Pancreas (tissue), 10 donors: ENCODE measurements around the gene GSG1L. TPM values are rescaled to one million over a fixed set of nuclear protein-coding genes. Genes with fewer than 3 reads are reported as not detected.
A peak's percentile ranks its signal among the peaks of the same experiment; 100 is the strongest.

ENCODE experiments used
- ATAC-seq, 4 donors: fragments of 200-7000 bp; cut with Tn5 transposase; one replicate each; pipeline versions ENCODE4 v1.8.0 to v1.9.1; 2020; ENCODE audit warnings: mild to moderate bottlenecking in 4 of 4, moderate library complexity in 4 of 4
- DNase-seq, 6 donors: peaks; one replicate each; pipeline ENCODE4 v3.0.0-alpha.2; 2020
- FAIRE-seq: peaks from 2 replicates; lab custom pipeline; 2012; peaks lifted over from hg19 to GRCh38; lab: Jason Lieb, UNC
- H3K27ac ChIP-seq, 4 donors: fragments of 200-600 bp; sonication (generic); 1 replicate in 3 of 4; 2 replicates in 1 of 4; pipeline versions ENCODE4 v1.5.0 to v1.8.0; 2020
- H3K27me3 ChIP-seq, 4 donors: fragments of 200-600 bp; one replicate each; pipeline ENCODE4 v1.8.0; 2021
- H3K36me3 ChIP-seq, 3 donors: fragments of 200-600 bp; sonication (generic) in 1 of 3; one replicate each; pipeline versions ENCODE4 v1.5.0 to v1.8.0; 2020 to 2021
- H3K4me1 ChIP-seq, 3 donors: fragments of 200-600 bp; one replicate each; pipeline ENCODE4 v1.8.0; 2021
- H3K4me3 ChIP-seq, 4 donors: fragments of 200-600 bp; sonication (generic) in 2 of 4; one replicate each; pipeline versions ENCODE4 v1.5.0 to v1.8.0; 2020 to 2021
- H3K9me3 ChIP-seq, 4 donors: fragments of 200-600 bp; one replicate each; pipeline ENCODE4 v1.8.0; 2021
- CTCF ChIP-seq, 4 donors: fragments of 200-600 bp; sonication (generic) in 3 of 4; IDR thresholded peaks; one replicate each; pipeline versions ENCODE4 v1.5.0 to v1.8.0; 2021; ENCODE audit warnings: antibody characterized with exemption in 4 of 4
- WGBS, 2 donors: extraction: QIAGEN DNeasy Blood & Tissue Kit; methylation state at CpG; one replicate each; pipeline ENCODE4 v1.1.7; 2013; 5-methylcytosine and 5-hydroxymethylcytosine counted together
- intact Hi-C, 3 donors: fragments of 100-400 bp; cut with DNase I; formaldehyde crosslinking; loops; one replicate each; pipeline versions ENCODE4 v1.11.1 to v1.14.2; 2022
- polyA plus RNA-seq, 2 donors: library from polyadenylated mRNA; stranded (reverse); fragments of 200-250 nt; gene quantifications; one replicate each; pipeline ENCODE4 v1.2.3, GENCODE V29; 2013
- total RNA-seq, 6 donors: library from RNA; stranded (reverse); fragmentation: NEBNext Ultra II Directional in 4 of 6; extraction: Animal tissue kit (Norgen Biotek cat#: 25700) in 4 of 6; gene quantifications; one replicate each; pipeline versions ENCODE4 v1.2.1 to v1.2.4, GENCODE V29; 2021 to 2023
- donor health status: healthy with polysubstance abuse.
- donor health status: DM: no; HTN: no; CAD: no; lungs with moderate emphysema.
- donor health status: DM: no; HTN: no; CAD: no.
- donor health status: control.
- donor health status: control.
- donor health status: Bipolar disorder and iron deficiency.
- donor health status: DM: yes; HTN: yes; CAD: no.
- donor health status: DM: no; HTN: no; CAD: no.
- donor health status: DM: no; HTN: no; CAD: no.
- donor health status: DM: yes; HTN: yes; CAD: no.

Gene GSG1L
- total and polyA plus RNA-seq, 8 donors = 0.02 to 0.12 TPM; not detected in 6

DNA sequence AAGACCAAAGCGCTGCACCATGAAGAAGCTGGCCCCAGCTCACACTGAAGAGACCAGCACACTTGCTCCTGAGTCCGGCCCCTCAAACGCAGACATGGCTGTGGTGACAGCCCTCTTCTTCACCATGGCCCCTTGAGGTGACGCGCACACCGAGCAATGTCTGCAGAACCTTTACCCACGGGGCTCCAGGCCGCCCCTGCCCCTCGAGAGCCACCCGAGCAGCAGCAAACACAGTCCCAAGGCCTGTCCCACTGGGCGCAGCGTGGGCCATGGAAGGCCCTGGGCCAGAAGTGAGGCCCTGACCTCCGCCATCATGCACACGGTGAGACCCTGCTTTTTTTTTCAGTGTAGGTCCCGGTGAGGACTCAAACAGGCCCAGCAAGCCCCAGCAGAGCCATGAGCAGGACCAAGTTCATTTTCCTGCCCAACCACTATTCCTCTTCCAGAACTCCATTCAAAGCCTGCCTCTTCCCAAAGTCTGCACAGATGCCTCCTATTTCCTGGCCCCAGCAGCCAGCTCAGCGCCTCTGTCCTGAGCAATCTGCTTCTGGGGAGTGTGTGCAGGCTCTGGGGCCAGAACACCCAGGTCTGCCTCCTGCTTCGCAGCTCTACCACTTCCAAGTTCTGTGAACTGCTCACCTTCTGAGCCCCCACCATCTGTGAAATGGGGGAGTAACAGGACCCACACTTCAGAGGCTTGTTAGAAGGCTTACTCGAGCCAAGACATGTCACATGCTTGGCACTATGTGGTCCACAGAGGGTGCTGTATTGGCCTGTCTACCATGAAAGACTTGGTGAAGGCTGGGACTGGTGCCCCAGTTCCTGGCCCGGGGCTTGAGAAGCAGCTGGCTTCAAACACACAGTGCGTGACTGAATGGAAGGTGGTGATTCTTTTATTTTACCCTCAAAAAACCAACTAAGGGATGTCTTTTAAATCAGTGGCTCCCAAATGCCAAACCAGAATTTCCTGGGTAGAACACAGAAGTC, 35.7 kb upstream of the GSG1L start:
- no peak for FAIRE-seq
- no peaks in the 10 kb centered on the region for H3K4me1 ChIP-seq
- intact Hi-C loops = no loop called here
- peaks cover 0 to 47% (median 3%) of the 10 kb centered on the region in 3 donors for H3K36me3 ChIP-seq
- ATAC-seq = no peak
- no peak for TF ChIP-seq CTCF (IDR thresholded peaks at IDR 0.05)
- no peaks in the 10 kb centered on the region for H3K9me3 ChIP-seq
- no peak overlapping the region for H3K27ac ChIP-seq
- H3K27me3 ChIP-seq = no peaks in the 10 kb centered on the region
- DNase-seq = peak in 1 of 6 donors; percentile 36
- WGBS, 2 donors = 93 to 97% methylated on average over 20 of the region's 20 CpGs
- no peak overlapping the region for H3K4me3 ChIP-seq

GRCh38 chr16:28098171-28098958, 34.9 kb upstream of the GSG1L start:
- Histone ChIP-seq H3K27ac (no peak overlapping the region), H3K4me3 (no peak overlapping the region), H3K36me3 (peaks cover 0 to 38% (median 3%) of the 10 kb centered on the region in 3 donors), H3K9me3 (no peaks in the 10 kb centered on the region), H3K4me1 (no peaks in the 10 kb centered on the region), H3K27me3 (no peaks in the 10 kb centered on the region)
- 90 to 91% methylated on average over 20 to 21 of the region's 21 CpGs for WGBS, 2 donors
- intact Hi-C loops = no loop called here
- TF ChIP-seq CTCF (IDR thresholded peaks at IDR 0.05) = no peak
- no peak for FAIRE-seq
- no peak for ATAC-seq
- DNase-seq = peak in 1 of 6 donors; percentile 45

DNA sequence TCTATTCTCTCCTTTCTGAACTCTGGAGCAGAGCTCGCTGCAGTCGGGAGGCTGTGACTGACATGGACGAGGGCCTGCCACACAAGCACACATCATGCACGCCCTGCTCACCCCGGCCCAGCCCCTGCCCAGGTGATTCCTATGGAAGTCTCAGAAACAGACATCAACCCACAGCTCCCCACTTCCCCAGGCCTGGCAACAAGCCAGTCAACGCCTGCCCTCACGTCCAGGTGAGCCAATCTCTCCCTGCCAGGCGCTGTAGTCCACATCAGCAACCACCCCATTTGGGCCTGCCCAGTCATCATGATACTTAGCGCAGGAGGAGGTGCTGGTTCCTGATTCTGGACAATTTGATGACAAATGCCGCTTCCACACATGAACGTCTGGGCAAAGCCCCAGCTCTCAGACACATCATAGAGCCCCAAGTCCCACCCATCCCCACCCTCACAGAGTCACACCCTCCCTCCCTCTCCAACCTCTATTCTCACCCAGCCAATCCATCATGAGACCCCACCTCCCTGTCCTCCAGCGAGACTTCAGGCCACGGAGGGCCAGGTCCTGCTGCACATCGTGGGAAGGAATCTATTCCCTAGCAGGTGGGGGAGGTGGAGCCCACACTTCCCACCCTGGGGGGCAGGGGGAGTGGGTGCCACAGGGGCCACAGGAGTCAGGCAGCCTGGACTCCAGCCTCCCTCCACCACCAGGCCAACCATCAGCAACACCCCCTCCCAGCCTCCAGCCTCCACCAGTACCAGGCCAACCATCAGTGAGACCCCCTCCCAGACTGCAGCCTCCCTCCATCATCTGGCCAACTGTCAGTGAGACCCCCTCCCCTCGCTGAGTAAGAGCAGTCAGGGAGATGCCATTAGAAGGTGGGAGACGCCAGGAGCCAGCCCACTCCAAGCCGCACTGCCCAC, 33.7 kb upstream of the GSG1L start:
- Histone ChIP-seq H3K4me3 (no peak overlapping the region), H3K9me3 (no peaks in the 10 kb centered on the region), H3K27ac (no peak overlapping the region), H3K27me3 (no peaks in the 10 kb centered on the region), H3K4me1 (no peaks in the 10 kb centered on the region), H3K36me3 (peaks cover 0 to 28% (median 3%) of the 10 kb centered on the region in 3 donors)
- DNase-seq (peak in 1 of 6 donors; percentile 53), FAIRE-seq (no peak), ATAC-seq (peak in 1 of 4 donors; percentile 11)
- TF ChIP-seq CTCF (IDR thresholded peaks at IDR 0.05) = no peak
- intact Hi-C loops = no loop called here
- 77 to 84% methylated on average over 17 of the region's 17 CpGs for WGBS, 2 donors

- FAIRE-seq = no peak
- intact Hi-C loops = no loop called here
- TF ChIP-seq CTCF (IDR thresholded peaks at IDR 0.05) = no peak
- H3K4me3 ChIP-seq = no peak overlapping the region
- no peak overlapping the region for H3K27ac ChIP-seq
- WGBS, 2 donors = 84 to 91% methylated on average over 5 of the region's 5 CpGs
- H3K36me3 ChIP-seq = peaks cover 0 to 7% (median 0%) of the 10 kb centered on the region in 3 donors
- no peaks in the 10 kb centered on the region for H3K4me1 ChIP-seq
- no peaks in the 10 kb centered on the region for H3K9me3 ChIP-seq
- no peak for ATAC-seq
- peak in 1 of 6 donors; percentile 20 for DNase-seq
- no peaks in the 10 kb centered on the region for H3K27me3 ChIP-seq
Measured at GRCh38 chr16:28093385-28093725, 29.8 kb upstream of the GSG1L start.
